ENCODE measurements around the gene SPECC1L.
A peak's percentile ranks its signal among the peaks of the same experiment; 100 is the strongest.
"Not testable (repeated sequence)": the region's sequence is repeated elsewhere in the genome, so short reads cannot be mapped to it uniquely, and the experiment has no call there.

Gene SPECC1L

GRCh38 chr22:24310969-24311368 is 40.3 kb downstream of the SPECC1L start:
- H3K27ac ChIP-seq (ENCODE audit: low read depth, low read length) = no peak overlapping the region
- H3K9ac ChIP-seq (ENCODE audit: low read depth, low read length) = no peak overlapping the region
- peaks cover 73% of the 10 kb centered on the region for H3K36me3 ChIP-seq (ENCODE audit: control insufficient read depth, insufficient read depth, low read length)
- H3K9me3 ChIP-seq (ENCODE audit: control insufficient read depth, insufficient read depth, low read length) = no peaks in the 10 kb centered on the region
- H3K27me3 ChIP-seq (ENCODE audit: control insufficient read depth, insufficient read depth, low read length) = no peaks in the 10 kb centered on the region
- H3K4me1 ChIP-seq (ENCODE audit: control insufficient read depth, insufficient read depth, low read length) = no peaks in the 10 kb centered on the region
- no peak overlapping the region for H3K4me3 ChIP-seq (ENCODE audit: low read depth, low read length)

DNA sequence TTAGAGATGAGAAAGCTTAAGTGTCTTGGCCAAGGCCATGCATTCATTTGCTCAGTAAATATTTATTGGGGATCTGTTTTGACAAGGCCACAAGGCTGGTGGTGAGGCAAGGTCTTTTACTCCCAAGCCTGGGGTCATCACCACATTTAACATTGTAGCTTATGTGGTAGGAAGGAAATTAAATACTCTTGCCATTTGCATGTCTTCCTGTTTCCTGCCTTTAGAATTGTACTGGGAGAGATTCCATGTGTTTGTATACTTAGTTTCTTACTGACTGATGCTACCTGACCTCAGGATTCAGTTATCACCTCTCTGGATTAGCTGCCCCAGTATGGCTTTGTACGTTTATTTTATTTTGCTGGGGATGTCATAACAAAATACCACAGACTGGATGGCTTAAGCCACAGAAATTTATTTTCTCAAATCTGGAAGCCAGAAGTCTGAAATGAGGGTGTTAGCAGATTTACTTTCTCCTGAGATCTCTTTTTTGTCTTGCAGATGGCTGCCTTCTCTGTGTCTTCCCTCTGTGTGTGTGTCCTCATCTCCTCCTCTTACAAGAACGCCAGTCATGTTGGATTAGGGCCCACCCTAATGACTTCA is 44.8 kb downstream of the SPECC1L start:
- Histone ChIP-seq H3K27ac (ENCODE audit: low read depth, low read length) (peak overlapping the region; percentile 15), H3K9ac (ENCODE audit: low read depth, low read length) (no peak overlapping the region)

DNA sequence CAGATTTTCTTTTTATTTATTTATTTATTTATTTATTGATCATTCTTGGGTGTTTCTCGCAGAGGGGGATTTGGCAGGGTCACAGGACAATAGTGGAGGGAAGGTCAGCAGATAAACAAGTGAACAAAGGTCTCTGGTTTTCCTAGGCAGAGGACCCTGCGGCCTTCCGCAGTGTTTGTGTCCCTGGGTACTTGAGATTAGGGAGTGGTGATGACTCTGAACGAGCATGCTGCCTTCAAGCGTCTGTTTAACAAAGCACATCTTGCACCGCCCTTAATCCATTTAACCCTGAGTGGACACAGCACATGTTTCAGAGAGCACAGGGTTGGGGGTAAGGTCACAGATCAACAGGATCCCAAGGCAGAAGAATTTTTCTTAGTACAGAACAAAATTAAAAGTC is 45.6 kb downstream of the SPECC1L start:
- not testable (repeated sequence) for H3K27ac ChIP-seq (ENCODE audit: low read depth, low read length); H3K4me1 ChIP-seq (ENCODE audit: control insufficient read depth, insufficient read depth, low read length); H3K9me3 ChIP-seq (ENCODE audit: control insufficient read depth, insufficient read depth, low read length); H3K9ac ChIP-seq (ENCODE audit: low read depth, low read length); H3K27me3 ChIP-seq (ENCODE audit: control insufficient read depth, insufficient read depth, low read length); H3K4me3 ChIP-seq (ENCODE audit: low read depth, low read length)
- H3K36me3 ChIP-seq (ENCODE audit: control insufficient read depth, insufficient read depth, low read length) = peaks cover 68% of the 10 kb centered on the region

More for the DNA sequence above, 44.8 kb downstream of the SPECC1L start:
- Histone ChIP-seq H3K4me1 (ENCODE audit: control insufficient read depth, insufficient read depth, low read length) (no peaks in the 10 kb centered on the region), H3K4me3 (ENCODE audit: low read depth, low read length) (no peak overlapping the region), H3K27me3 (ENCODE audit: control insufficient read depth, insufficient read depth, low read length) (no peaks in the 10 kb centered on the region), H3K9me3 (ENCODE audit: control insufficient read depth, insufficient read depth, low read length) (no peaks in the 10 kb centered on the region), H3K36me3 (ENCODE audit: control insufficient read depth, insufficient read depth, low read length) (peaks cover 65% of the 10 kb centered on the region)

DNA sequence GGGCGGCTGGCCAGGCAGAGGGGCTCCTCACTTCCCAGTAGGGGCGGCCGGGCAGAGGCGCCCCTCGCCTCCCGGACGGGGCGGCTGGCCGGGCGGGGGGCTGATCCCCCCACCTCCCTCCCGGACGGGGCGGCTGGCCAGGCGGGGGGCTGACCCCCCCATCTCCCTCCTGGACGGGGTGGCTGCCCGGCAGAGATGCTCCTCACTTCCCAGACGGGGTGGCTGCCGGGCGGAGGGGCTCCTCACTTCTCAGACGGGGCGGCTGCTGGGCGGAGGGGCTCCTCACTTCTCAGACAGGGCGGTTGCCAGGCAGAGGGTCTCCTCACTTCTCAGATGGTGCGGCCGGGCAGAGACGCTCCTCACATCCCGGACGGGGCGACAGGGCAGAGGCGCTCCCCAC is 46.9 kb downstream of the SPECC1L start:
- not testable (repeated sequence) for H3K4me3 ChIP-seq (ENCODE audit: low read depth, low read length); H3K9ac ChIP-seq (ENCODE audit: low read depth, low read length); H3K4me1 ChIP-seq (ENCODE audit: control insufficient read depth, insufficient read depth, low read length); H3K27me3 ChIP-seq (ENCODE audit: control insufficient read depth, insufficient read depth, low read length); H3K9me3 ChIP-seq (ENCODE audit: control insufficient read depth, insufficient read depth, low read length); H3K27ac ChIP-seq (ENCODE audit: low read depth, low read length)
- H3K36me3 ChIP-seq (ENCODE audit: control insufficient read depth, insufficient read depth, low read length) = peaks cover 70% of the 10 kb centered on the region

DNA sequence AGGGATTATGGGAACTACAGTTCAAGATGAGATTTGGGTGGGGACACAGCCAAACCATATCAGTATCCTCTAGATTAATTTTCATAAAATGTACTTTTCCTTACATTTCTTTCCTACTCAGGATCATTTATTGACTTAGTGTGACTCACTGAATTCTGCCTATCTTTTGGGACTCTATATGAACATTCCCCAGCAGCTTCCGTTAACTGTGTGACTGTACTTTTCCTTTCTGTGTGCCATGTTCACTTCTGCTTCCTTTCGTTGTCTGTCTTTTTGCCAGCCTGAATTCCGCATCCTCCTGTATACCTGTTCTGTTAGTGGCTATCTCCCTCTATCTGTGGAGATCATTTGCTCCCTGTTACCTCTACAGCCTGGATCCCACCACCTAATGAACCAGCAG is 48.8 kb downstream of the SPECC1L start:
- Histone ChIP-seq H3K9ac (ENCODE audit: low read depth, low read length) (no peak overlapping the region), H3K27me3 (ENCODE audit: control insufficient read depth, insufficient read depth, low read length) (no peaks in the 10 kb centered on the region), H3K4me3 (ENCODE audit: low read depth, low read length) (no peak overlapping the region), H3K36me3 (ENCODE audit: control insufficient read depth, insufficient read depth, low read length) (peaks cover 71% of the 10 kb centered on the region), H3K4me1 (ENCODE audit: control insufficient read depth, insufficient read depth, low read length) (no peaks in the 10 kb centered on the region), H3K9me3 (ENCODE audit: control insufficient read depth, insufficient read depth, low read length) (no peaks in the 10 kb centered on the region), H3K27ac (ENCODE audit: low read depth, low read length) (no peak overlapping the region)

GRCh38 chr22:24321999-24322398 is 51.4 kb downstream of the SPECC1L start:
- no peaks in the 10 kb centered on the region for H3K27me3 ChIP-seq (ENCODE audit: control insufficient read depth, insufficient read depth, low read length)

GRCh38 chr22:24322522-24322921 is 51.9 kb downstream of the SPECC1L start:
- Histone ChIP-seq H3K27me3 (ENCODE audit: control insufficient read depth, insufficient read depth, low read length) (no peaks in the 10 kb centered on the region), H3K36me3 (ENCODE audit: control insufficient read depth, insufficient read depth, low read length) (peaks cover 76% of the 10 kb centered on the region), H3K9ac (ENCODE audit: low read depth, low read length) (no peak overlapping the region), H3K4me1 (ENCODE audit: control insufficient read depth, insufficient read depth, low read length) (peaks cover 2% of the 10 kb centered on the region; the same call in 1 of the 2 replicates), H3K9me3 (ENCODE audit: control insufficient read depth, insufficient read depth, low read length) (no peaks in the 10 kb centered on the region), H3K4me3 (ENCODE audit: low read depth, low read length) (no peak overlapping the region), H3K27ac (ENCODE audit: low read depth, low read length) (no peak overlapping the region)

More at GRCh38 chr22:24321999-24322398, 51.4 kb downstream of the SPECC1L start:
- peaks cover 72% of the 10 kb centered on the region for H3K36me3 ChIP-seq (ENCODE audit: control insufficient read depth, insufficient read depth, low read length)
- H3K9ac ChIP-seq (ENCODE audit: low read depth, low read length) = no peak overlapping the region
- H3K4me1 ChIP-seq (ENCODE audit: control insufficient read depth, insufficient read depth, low read length) = peaks cover 2% of the 10 kb centered on the region; the same call in 1 of the 2 replicates
- H3K9me3 ChIP-seq (ENCODE audit: control insufficient read depth, insufficient read depth, low read length) = no peaks in the 10 kb centered on the region
- no peak overlapping the region for H3K27ac ChIP-seq (ENCODE audit: low read depth, low read length)
- H3K4me3 ChIP-seq (ENCODE audit: low read depth, low read length) = no peak overlapping the region

DNA sequence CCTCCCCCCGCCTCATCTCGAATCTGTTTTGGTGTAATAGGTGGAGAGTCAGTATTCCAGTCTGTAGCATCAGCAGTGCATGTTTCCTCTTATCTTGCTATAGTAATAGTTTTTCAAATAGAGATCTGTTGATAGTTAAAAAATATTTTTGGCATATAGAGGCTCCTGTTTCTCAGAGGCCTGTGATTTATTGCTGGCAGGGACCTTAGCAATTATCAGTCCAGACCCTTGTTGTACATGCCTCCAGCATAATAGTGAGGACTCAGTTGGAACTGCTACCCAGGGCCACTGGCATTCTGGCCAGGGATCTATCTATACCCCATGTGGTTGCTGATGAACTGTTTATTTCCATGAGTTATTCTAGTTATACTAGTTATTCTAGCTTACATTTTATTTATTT is 52.6 kb downstream of the SPECC1L start:
- Histone ChIP-seq H3K4me1 (ENCODE audit: control insufficient read depth, insufficient read depth, low read length) (peaks cover 2% of the 10 kb centered on the region; the same call in 1 of the 2 replicates), H3K9me3 (ENCODE audit: control insufficient read depth, insufficient read depth, low read length) (no peaks in the 10 kb centered on the region), H3K27me3 (ENCODE audit: control insufficient read depth, insufficient read depth, low read length) (no peaks in the 10 kb centered on the region), H3K27ac (ENCODE audit: low read depth, low read length) (no peak overlapping the region), H3K36me3 (ENCODE audit: control insufficient read depth, insufficient read depth, low read length) (peaks cover 82% of the 10 kb centered on the region), H3K9ac (ENCODE audit: low read depth, low read length) (no peak overlapping the region), H3K4me3 (ENCODE audit: low read depth, low read length) (no peak overlapping the region)

DNA sequence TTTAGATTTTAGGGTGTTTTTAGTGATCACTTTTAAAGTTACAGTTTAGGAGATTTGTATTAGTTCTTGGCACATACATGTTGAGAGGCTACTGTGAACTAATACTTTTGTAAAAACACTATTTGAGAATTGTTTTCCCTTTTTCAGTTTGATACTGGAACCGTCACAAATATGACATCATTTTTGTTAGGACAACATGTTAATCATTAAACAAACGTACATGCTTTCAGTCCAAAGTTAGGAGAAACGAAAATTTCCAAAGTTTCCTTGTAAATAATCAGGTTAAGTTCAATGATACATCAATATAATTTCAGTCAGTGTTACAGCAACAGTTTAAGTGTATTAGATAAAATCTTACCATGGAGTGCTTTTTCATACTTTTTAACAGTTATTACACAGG is 53.1 kb downstream of the SPECC1L start:
- Histone ChIP-seq H3K27me3 (ENCODE audit: control insufficient read depth, insufficient read depth, low read length) (no peaks in the 10 kb centered on the region), H3K4me1 (ENCODE audit: control insufficient read depth, insufficient read depth, low read length) (peaks cover 2% of the 10 kb centered on the region; the same call in 1 of the 2 replicates), H3K36me3 (ENCODE audit: control insufficient read depth, insufficient read depth, low read length) (peaks cover 84% of the 10 kb centered on the region), H3K9ac (ENCODE audit: low read depth, low read length) (no peak overlapping the region), H3K27ac (ENCODE audit: low read depth, low read length) (no peak overlapping the region), H3K9me3 (ENCODE audit: control insufficient read depth, insufficient read depth, low read length) (no peaks in the 10 kb centered on the region), H3K4me3 (ENCODE audit: low read depth, low read length) (no peak overlapping the region)

GRCh38 chr22:24324137-24324536 is 53.5 kb downstream of the SPECC1L start:
- Histone ChIP-seq H3K27me3 (ENCODE audit: control insufficient read depth, insufficient read depth, low read length) (no peaks in the 10 kb centered on the region), H3K9me3 (ENCODE audit: control insufficient read depth, insufficient read depth, low read length) (no peaks in the 10 kb centered on the region), H3K9ac (ENCODE audit: low read depth, low read length) (no peak overlapping the region), H3K27ac (ENCODE audit: low read depth, low read length) (no peak overlapping the region), H3K36me3 (ENCODE audit: control insufficient read depth, insufficient read depth, low read length) (peaks cover 85% of the 10 kb centered on the region), H3K4me1 (ENCODE audit: control insufficient read depth, insufficient read depth, low read length) (peaks cover 2% of the 10 kb centered on the region; the same call in 1 of the 2 replicates), H3K4me3 (ENCODE audit: low read depth, low read length) (no peak overlapping the region)

GRCh38 chr22:24325105-24325757 is 54.6 kb downstream of the SPECC1L start:
- Histone ChIP-seq H3K27me3 (ENCODE audit: control insufficient read depth, insufficient read depth, low read length) (no peaks in the 10 kb centered on the region), H3K4me3 (ENCODE audit: low read depth, low read length) (no peak overlapping the region), H3K9ac (ENCODE audit: low read depth, low read length) (no peak overlapping the region), H3K36me3 (ENCODE audit: control insufficient read depth, insufficient read depth, low read length) (peaks cover 87% of the 10 kb centered on the region), H3K4me1 (ENCODE audit: control insufficient read depth, insufficient read depth, low read length) (peaks cover 2% of the 10 kb centered on the region; the same call in 1 of the 2 replicates), H3K9me3 (ENCODE audit: control insufficient read depth, insufficient read depth, low read length) (no peaks in the 10 kb centered on the region), H3K27ac (ENCODE audit: low read depth, low read length) (no peak overlapping the region)
